Loucy (cell line): ENCODE data around the gene AMPD1.

Source experiments
- EZH2phosphoT487 ChIP-seq: fragments of 200-600 bp; IDR thresholded peaks from 2 replicates; pipeline ENCODE4 v1.6.1; 2018; ENCODE audit warnings: antibody characterized with exemption, mild to moderate bottlenecking, moderate library complexity, borderline replicate concordance
- TF ChIP-seq, protein P1 (sequence below): fragments of 200-600 bp; sonication (generic); conservative IDR thresholded peaks from 2 replicates; pipeline ENCODE4 v1.5.1; 2014; ENCODE audit warnings: mild to moderate bottlenecking, antibody characterized with exemption, low read length

DNA sequence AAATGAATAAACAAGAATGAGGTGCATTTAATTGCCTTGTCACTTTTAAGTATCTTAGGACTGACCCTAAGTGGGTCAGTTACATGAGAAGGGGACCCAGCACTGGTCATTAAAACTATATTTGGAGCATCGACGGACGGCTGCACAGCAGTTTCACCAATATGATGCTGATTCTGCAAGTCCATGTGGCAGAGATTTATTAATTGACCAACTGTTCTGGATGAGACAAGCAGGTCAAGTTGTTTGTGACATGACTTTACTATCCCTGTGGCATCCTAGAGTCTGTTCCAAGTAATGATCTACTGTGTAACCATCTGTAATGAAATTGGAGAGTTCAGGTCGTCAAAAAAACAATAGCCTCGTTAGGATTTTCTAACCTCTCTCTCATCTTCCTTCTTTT is 9.5 kb downstream of the AMPD1 start:
- TF ChIP-seq, protein P1, sequence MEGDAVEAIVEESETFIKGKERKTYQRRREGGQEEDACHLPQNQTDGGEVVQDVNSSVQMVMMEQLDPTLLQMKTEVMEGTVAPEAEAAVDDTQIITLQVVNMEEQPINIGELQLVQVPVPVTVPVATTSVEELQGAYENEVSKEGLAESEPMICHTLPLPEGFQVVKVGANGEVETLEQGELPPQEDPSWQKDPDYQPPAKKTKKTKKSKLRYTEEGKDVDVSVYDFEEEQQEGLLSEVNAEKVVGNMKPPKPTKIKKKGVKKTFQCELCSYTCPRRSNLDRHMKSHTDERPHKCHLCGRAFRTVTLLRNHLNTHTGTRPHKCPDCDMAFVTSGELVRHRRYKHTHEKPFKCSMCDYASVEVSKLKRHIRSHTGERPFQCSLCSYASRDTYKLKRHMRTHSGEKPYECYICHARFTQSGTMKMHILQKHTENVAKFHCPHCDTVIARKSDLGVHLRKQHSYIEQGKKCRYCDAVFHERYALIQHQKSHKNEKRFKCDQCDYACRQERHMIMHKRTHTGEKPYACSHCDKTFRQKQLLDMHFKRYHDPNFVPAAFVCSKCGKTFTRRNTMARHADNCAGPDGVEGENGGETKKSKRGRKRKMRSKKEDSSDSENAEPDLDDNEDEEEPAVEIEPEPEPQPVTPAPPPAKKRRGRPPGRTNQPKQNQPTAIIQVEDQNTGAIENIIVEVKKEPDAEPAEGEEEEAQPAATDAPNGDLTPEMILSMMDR: no peak
- no peak for TF ChIP-seq EZH2phosphoT487
